ENCODE measurements around the gene MPPED2.

The MPPED2 gene

DNA sequence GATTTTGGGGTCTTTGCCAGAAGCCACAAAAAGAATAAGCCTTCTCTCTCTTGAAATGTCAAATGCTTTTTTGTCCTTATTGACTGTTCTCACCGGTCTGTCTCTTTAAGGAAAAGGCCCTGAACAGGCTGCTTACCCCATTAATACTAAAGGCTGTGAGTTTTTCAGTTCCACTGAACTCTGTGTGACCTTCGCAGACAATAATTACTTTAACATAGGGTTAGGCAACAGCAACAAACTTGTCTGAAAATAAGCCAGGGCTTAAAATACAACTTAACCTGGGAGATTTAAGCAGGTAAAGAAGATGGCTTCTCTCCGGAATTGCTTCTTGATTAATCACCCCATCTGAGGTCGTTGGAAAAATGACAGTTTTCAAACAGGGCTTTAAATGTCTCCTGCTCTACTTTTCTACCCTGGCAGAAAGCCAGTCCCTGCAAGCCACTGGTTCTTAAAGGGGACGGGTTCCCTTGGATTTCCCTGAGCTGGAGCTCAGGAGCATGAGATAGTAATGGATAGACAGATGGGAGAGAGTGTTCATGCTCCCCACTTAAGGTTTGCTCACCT is 193.8 kb downstream of the MPPED2 start:
- H3K4me3 ChIP-seq (ENCODE audit: low read depth, low read length), result no peak overlapping the region
- TF ChIP-seq CTCF (IDR thresholded peaks at IDR 0.05; ENCODE audit: insufficient read depth, low read depth, low read length, missing control alignments), result no peak
- DNase-seq (ENCODE audit: low read depth), result no peak

DNA sequence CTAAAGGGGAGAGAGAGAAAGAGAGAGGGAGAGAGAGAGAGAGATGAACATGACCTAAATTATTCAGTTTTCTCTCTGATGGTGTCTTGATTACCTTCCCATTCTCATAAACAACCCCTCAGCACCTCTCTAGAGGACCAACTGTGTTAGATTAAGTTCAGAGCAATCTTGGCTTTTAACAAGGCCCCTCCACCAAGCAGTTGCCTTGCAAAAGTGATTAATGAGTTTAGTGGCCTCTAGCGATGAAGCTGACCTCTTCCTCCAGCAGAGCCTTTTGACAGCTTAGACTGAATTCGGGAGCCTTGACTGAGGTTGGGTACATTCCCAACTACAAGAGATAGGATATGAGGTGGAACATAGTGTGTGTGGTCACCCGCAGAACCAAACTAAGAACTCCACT is 197.2 kb downstream of the MPPED2 start:
- no peak for TF ChIP-seq CTCF (IDR thresholded peaks at IDR 0.05; ENCODE audit: insufficient read depth, low read depth, low read length, missing control alignments)
- H3K4me3 ChIP-seq (ENCODE audit: low read depth, low read length), result no peak overlapping the region
- no peak for DNase-seq (ENCODE audit: low read depth)

GRCh38 chr11:30387891-30388861 is 198.0 kb downstream of the MPPED2 start:
- H3K4me3 ChIP-seq (ENCODE audit: low read depth, low read length), result no peak overlapping the region
- no peak for DNase-seq (ENCODE audit: low read depth)
- TF ChIP-seq CTCF (IDR thresholded peaks at IDR 0.05; ENCODE audit: insufficient read depth, low read depth, low read length, missing control alignments), result no peak

GRCh38 chr11:30381879-30382278 is 204.3 kb downstream of the MPPED2 start:
- H3K4me3 ChIP-seq (ENCODE audit: low read depth, low read length), result no peak overlapping the region
- DNase-seq (ENCODE audit: low read depth), result no peak
- no peak for TF ChIP-seq CTCF (IDR thresholded peaks at IDR 0.05; ENCODE audit: insufficient read depth, low read depth, low read length, missing control alignments)

GRCh38 chr11:30380846-30381245 is 205.3 kb downstream of the MPPED2 start:
- TF ChIP-seq CTCF (IDR thresholded peaks at IDR 0.05; ENCODE audit: insufficient read depth, low read depth, low read length, missing control alignments), result no peak
- DNase-seq (ENCODE audit: low read depth), result no peak
- H3K4me3 ChIP-seq (ENCODE audit: low read depth, low read length), result no peak overlapping the region

DNA sequence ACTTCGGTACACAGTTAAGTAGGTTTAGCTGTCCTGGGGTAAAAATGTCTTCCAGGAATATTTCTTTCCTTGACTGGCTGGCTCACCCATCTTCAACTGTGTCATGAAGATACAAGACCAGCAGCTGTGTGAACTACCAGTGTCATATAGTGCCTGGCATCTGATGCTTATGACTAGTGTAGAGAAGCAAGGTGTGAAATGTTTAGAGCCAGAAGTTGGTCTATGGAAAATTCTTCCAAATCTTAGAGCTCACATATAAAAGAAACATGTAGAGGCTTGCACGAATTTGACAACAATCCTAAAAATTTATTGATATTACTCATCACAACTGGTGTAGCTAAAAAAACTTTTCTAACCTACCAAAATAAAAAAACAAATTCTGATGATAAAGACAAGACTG is 208.8 kb downstream of the MPPED2 start:
- TF ChIP-seq CTCF (IDR thresholded peaks at IDR 0.05; ENCODE audit: insufficient read depth, low read depth, low read length, missing control alignments), result no peak
- H3K4me3 ChIP-seq (ENCODE audit: low read depth, low read length), result no peak overlapping the region
- no peak for DNase-seq (ENCODE audit: low read depth)
